GM19043 (cell line): ENCODE data around the gene ETV4.
A peak's percentile ranks its signal among the peaks of the same experiment; 100 is the strongest.
"Not testable (repeated sequence)": the region's sequence is repeated elsewhere in the genome, so short reads cannot be mapped to it uniquely, and the experiment has no call there.

Experiments
- ATAC-seq: cut with Tn5 transposase; IDR thresholded peaks from one replicate; pipeline ENCODE4 v1.9.1; 2021; ENCODE audit warnings: low read depth; ENCODE audit not compliant: unreplicated experiment

ETV4 gene

DNA sequence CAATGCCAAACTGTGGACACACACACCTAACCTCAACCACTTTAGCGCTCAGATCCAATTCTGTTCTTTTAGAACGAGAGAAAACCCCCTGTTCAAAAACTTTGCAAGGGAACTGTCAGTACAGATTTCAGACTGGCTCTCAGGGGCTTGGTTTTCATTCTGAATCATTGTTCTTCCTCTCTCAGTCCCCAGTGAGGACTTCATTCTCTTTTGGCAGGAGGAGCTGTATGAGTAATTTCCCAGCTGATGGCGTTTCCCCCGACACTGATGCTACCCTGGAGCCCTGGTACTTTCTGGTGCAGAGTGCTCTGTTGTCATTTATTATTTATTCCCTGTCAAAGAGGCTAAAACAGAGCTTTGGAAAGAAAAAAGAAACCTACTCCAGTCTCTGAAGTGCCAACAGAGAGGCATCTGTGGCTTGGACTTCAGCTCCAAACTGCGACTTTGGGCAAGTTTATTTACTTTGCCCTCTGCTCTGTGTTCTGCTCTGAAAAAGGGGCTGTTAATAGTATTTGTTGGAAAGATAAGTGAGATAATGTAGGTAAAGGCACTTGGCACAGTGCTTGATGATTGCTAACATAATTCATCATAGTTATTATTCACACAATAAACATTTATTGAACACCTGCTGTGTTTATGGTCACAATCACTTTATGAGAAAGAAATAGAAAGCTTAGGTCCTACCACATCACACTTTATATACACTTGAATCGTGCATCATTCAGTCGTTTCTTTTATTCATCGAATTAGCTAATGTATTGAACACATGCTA lies 28.3 kb downstream of the ETV4 start:
- no peak for ATAC-seq

DNA sequence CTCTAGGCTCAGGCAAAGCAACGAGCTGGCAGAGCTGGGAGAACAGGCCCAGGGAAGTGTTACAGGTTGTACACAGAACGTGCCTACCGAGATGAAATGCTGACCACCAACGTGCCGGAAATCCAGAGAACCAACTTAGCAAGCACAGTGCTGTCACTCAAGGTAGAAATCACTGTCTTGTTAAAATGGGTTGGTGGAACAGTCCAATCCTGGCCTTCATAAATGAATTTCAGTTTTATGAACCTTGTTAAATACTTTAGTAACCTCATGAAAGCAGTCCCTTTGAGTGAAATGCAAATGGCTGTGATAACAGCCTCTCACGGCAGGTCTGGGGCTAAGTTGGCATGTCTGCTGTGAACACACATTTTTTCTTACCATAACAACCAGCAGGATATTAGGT lies 29.0 kb downstream of the ETV4 start:
- ATAC-seq: no peak

DNA sequence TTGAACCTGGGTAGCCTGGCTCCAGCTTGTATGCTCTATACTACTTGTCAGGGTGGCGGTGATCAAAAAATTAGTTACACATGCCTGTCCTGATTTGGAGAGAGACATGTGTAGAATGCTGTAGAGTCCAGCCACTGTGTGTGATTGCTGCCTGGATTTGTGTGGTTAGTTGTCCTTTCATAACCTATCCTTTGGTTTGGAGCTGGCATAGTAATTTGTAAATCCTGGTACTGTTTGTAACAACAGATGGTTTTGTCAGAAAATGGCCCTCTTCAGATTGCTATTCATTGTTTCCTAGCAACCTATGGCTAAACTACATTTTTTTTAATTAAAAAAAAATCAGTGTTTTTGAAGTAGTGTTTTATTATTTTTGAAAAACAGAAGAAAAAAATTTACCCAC lies 30.5 kb downstream of the ETV4 start:
- no peak for ATAC-seq

DNA sequence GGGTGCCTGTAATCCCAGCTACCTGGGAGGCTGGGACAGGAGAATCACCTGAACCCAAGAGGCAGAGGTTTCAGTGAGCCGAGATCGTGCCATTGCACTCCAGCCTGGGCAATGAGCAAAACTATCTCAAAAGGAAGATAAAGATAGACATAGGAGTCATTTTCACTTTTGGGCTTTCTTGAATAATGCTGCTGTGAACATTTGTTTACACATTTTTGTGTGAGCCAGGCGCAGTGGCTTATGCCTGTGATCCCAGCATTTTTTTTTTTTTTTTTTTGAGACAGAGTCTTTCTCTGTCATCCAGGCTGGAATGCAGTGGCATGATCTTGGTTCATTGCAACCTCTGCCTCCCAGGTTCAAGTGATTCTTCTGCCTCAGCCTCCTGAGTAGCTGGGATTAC lies 34.9 kb downstream of the ETV4 start:
- ATAC-seq: not testable (repeated sequence)

DNA sequence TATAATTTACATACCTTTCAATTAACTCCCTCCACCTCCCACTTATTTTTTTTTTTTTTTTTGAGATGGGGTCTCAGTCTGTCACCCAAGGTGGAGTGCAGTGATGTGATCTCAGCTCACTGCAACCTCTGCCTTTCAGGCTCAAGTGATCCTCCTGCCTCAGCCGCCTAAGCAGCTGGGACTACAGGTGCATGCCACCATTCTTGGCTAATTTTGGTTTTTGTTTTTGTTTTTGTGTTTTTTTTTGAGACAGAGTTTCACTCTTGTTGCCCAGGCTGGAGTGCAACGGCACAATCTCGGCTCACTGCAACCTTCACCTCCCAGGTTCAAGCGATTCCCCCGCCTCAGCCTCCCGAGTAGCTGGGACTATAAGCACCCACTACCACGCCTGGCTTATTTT lies 36.7 kb downstream of the ETV4 start:
- not testable (repeated sequence) for ATAC-seq

DNA sequence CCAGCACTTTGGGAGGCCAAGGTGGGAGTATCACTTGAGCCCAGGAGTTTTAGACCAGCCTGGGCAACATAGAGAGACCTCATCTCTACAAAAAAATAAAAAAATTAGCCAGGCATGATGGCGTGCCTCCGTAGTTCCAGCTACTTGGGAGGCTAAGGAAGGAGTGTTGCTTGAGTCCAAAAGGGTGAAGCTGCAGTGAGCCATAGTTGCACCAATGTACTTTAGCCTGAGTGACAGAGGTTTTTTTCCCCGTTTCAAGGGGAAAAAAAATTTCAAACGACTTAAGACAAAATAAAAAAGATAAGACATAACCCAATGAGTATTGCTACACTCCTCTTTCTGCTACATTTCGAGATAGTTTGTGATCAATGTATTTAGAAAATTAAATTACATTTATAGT lies 55.5 kb downstream of the ETV4 start:
- no peak for ATAC-seq

DNA sequence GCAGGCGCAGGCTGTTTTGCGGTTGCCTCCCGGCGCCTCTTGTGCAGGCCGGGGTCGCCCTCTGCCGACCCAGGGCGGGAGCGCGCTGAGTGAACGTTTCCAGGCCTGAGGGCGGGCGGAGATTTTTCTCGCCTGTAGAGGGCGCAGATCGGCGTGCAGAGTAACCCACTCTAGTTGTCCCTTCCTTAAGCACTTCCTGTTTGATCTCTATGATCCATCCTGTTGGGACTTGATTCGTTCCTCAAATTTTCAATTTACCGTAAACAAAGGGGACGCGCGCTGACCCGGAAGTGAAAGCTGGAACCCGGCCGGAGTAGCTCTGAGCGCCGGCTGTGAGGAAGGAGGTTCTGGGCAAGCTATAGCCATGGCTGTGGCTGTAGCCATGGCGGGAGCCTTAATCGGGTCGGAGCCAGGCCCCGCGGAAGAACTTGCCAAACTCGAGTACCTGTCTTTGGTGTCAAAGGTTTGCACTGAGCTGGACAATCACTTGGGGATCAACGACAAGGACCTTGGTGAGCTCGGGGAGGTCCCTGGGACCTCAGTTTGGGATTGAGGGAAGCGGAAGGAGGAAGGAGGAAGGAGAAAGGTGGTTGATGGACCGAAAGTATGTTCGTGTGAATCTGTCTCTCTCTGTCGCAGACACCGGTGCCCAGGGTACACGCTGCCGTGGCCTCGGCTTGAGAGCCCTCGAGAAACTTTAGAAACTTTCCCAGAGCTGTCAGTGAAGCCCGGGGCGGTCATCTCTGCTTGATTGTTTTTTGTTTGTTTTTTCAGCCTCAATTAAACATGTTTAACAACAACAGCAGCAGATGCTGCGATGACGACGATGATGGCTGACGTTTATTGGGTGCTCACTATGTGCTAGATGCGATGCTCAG lies 62.2 kb downstream of the ETV4 start, which contains the start of gene DHX8:
TSS of gene DHX8 (plus strand) at position 302 of the 878 bp plus-strand sequence. CDS start at position 365, 63 bp downstream.
- peak; percentile 89 for ATAC-seq

DNA sequence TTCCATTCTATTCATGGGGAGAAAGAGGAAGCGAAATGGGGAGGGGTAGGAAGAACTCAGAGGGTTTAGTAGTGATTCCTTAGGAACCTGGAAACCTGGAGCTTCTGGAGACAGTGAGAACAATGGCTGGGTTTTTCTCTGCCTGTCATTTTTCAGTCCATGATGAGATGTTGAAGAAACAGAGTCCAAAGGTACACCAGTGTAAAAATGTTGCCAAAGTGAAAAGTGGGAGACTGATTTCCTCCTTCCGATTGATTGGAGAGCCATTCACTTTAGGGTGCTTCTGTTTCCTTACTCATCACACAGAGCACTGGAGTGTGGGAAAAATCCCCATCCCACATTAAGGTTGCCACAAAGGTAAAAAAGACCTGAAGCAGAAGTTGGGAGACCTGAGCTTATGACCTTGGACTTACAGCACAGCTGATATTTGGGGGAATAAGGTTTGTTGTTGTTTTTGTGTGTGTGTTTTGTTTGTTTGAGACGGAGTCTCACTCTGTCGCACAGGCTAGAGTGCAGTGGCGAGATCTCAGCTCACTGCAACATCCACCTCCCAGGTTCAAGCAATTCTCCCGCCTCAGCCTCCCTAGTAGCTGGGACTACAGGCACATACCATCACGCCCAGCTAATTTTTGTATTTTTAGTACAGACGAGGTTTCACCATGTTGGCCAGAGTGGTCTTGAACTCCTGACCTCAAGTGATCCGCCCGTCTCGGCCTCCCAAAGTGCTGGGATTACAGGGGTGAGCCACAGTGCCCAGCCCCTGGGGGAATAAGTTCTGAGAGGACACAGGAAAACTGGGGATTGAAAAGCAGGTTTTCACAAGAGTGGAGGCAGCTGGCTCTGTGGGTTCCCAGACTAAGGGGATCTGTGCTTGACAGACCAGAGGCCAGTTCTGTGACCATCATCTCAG lies 63.8 kb downstream of the ETV4 start:
- ATAC-seq: no peak

DNA sequence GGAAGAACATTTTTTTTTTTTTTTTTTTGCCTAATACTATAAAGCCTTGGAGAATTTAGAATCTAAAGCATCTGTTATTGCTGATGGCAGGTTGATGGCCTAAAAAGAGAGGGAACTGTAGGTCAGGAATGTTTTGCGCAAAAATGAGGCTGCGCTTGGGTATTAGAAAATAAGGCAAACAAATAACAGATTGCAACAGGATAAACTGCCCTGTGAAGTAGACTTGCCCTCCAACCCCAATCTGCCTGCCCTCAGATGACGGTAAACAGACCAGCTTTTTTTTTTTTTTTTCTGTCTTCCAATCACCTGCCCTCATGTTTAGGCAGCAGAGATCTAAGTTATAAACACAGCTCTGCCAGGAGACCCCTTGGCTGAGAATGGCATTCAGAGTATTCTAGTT lies 66.2 kb downstream of the ETV4 start:
- no peak for ATAC-seq
